ENCODE measurements around the gene IWS1.
A peak's percentile ranks its signal among the peaks of the same experiment; 100 is the strongest.
"Not testable (repeated sequence)": the region's sequence is repeated elsewhere in the genome, so short reads cannot be mapped to it uniquely, and the experiment has no call there.

The IWS1 gene

DNA sequence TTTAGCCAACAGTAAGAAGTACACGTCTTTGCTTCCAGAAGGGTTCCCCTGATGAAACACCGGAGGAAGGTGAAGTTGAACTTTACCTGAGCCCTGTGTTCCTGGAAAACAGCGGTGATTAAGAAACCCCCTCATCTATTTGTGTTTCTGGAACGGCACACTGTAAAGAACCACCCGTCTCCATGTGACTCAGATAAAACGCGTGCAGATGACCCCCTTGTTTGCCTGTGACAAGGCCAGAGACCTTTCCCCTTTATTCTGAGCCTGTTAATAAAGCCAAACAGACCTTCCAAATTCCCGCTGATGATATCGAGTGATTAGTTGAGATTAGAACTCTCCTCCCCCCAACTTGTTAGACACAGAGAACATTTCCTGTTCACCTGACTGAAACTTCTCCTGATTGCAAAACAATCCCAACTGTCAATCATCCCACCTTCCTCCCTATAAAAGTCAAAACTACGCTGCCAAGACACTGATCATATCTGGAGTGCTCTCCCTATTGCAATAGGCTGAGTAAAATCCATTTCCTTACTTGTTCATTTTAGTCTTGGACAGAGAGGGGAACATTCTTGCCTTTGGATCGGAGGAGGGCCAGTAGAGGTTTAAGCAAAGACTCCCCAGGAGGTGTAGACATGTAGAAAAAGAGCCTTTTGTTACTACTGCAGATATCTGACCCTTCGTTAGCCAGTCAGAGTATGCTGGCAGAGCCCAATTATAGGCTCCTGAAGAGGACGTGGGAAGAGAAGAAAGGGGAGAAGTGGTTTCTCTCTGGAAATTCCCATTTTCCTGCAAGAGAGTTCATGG lies 914 bp upstream of the IWS1 start:
- DNase-seq = no peak

DNA sequence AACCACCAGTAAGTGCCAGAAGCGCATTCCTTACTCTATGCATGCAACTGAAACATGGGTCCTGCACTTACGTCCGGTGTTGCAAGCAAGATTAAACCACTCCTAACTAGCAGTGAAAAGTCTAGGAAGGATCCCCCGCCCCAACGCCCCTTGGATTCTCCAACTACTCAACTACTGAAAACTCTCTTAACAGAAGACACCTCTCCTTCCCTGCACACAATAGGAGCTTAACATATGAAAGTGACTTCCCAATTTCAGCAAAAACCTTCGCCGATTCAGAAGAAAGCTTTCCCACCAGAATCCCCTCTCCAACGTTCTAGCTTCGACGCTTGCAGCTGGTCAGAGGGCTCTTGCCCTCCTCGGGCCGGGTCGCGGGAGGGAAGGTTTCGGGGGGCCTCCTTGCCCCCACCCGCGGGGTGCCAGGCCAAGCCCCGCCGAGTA lies 578 bp downstream of the IWS1 start:
- DNase-seq = peak; percentile 6

DNA sequence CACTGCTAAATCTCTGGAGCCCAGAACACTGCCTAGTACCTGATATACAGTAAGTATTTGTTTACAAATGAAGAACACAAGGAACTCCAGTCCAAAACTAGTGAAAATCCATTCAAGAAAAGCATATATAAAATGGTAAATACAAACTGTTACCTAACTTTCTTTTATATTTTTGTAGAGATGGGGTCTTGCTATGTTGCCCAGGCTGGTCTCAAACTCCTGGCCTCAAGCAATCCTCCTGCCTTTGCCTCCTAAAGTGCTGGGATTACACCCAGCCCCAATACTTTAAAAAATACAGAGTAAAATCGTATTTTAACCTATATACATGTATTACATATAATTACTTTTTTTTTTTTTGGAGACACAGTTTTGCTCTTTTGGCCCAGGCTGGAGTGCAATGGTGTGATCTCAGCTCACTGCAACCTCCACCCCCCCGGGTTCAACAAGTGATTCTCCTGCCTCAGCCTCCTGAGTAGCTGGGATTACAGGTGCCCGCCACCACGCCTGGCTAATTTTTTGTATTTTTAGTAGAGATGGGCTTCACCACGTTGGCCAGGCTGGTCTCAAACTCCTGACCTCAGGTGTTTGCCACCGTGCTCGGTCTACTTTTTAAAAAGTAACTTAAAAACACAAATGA lies 2.0 kb downstream of the IWS1 start:
- not testable (repeated sequence) for DNase-seq

- no peak for DNase-seq
These were observed 2.9 kb downstream of the IWS1 start for GRCh38 chr2:127523269-127523939.

DNA sequence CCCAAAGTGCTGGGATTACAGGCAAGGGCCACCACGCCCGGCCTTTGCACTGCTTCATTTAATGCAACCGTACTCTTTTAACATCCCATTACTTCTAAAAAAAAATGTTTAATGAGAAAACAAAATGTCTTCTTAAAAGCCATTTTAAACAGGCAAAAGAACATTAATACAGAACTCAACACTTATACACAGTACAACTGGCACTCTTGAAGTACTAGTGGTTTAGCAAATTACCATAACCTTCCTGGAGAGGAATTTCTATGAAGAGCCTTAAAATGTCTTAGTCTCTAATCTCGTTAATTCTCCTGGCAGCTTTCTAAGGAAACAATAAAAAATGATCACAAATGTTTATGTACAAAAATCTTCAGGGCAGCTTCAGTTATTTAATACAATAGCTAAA lies 5.9 kb downstream of the IWS1 start:
- DNase-seq = no peak

DNA sequence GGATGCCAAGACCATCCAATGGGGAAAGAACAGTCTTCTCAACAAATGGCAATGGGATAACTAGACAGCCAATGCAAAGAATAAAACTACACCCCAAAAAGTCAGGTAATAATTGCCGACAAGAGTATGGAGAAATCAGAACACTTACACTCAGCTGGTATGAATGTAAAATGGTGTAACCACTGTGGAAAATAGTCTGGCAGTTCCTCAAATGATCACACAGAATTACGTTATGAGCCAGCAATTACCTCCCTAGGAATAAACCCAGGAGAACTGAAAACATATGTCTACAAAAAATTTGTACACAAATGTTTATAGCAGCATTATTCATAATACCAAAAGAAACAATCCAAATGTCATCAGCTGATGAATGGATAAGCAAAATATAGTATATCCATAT lies 8.8 kb downstream of the IWS1 start:
- DNase-seq = no peak

- no peak for DNase-seq
These were observed 10.1 kb downstream of the IWS1 start for GRCh38 chr2:127516041-127516762.

- no peak for DNase-seq
These were observed 10.8 kb downstream of the IWS1 start for GRCh38 chr2:127515383-127515915.

GRCh38 chr2:127514485-127514884 lies 11.8 kb downstream of the IWS1 start:
- DNase-seq = no peak

DNA sequence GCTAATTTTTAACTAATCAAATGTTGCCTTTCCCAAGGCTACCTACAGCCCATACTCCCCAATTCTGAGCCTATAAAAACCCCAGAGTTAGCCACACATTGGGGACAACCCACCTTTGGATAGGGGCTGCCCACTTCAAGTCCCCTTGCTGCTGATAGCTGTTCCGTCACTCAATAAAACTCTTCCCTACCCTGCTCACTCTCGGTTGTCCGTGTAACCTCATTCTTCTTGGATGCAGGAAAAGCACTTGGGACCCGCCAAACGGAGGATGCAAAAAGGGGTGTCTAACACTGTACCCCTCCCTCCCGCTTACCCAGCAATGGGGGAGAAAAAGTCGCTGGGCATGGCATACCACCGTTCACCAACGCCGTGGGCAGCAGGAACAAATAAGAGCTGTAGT lies 12.2 kb downstream of the IWS1 start:
- no peak for DNase-seq

GRCh38 chr2:127512362-127512761 lies 13.9 kb downstream of the IWS1 start:
- DNase-seq = no peak

GRCh38 chr2:127511917-127512316 lies 14.4 kb downstream of the IWS1 start:
- DNase-seq = no peak

- DNase-seq = no peak
These were observed 15.1 kb downstream of the IWS1 start for GRCh38 chr2:127511090-127511695.

DNA sequence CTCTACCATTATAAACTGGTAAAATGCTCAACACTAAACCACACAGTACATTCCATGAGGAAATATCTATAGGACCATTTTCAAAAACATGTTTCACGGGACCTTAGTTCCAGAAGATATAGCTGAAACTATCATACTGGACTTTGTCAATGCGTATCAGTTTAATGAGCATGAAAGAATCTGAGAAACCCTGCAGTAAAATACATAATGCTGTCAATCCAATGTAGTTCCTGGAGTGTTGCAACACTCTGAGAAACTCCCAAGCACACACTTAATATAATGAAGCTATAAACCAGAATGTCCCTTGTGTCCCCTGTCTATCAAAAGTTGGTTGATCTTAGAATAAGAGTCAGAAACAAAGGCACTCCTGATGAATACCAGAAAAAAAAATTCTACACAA lies 16.2 kb downstream of the IWS1 start:
- DNase-seq = no peak

- DNase-seq = peak; percentile 26
These were observed 17.7 kb downstream of the IWS1 start for GRCh38 chr2:127508631-127509034.

- DNase-seq = no peak
These were observed 18.2 kb downstream of the IWS1 start for GRCh38 chr2:127508023-127508630.

DNA sequence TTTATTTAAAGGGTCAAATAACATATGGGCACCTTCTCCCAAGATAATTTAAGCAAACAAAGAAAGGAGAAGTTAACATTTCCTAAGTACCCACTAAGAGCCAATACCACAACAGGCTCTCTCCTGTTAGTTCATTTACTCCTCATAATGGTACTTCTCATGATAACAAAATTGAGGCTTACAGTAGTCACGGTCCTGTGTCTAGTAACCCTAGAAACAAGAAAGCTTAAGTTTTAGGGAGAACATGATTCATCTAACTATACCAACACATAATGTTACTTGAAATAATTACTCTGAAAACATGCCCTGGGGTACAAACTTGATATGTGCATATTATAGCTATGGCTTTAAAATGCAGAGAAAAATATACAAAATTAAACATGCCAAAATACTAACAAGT lies 19.8 kb downstream of the IWS1 start:
- DNase-seq = no peak

- no peak for DNase-seq
These were observed 21.5 kb downstream of the IWS1 start for GRCh38 chr2:127504552-127505430.

DNA sequence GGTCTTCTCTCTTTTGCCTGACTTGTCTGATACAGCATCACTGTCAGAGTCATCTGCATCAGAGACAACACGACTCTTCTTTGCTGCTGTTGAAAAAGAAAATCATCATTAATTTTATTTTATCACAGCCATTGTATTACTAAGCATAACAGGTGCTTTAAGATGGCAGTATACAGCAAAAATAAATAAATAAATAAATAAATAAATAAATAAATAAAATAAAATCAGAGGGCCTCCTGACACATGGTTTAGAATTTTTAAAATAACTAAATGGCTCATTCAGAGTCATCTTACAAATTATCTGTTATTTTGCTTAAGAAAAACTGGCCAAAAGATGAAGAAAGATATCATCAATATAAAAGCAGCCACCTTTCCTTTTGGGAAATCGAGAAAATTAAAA lies 22.8 kb downstream of the IWS1 start:
- no peak for DNase-seq

DNA sequence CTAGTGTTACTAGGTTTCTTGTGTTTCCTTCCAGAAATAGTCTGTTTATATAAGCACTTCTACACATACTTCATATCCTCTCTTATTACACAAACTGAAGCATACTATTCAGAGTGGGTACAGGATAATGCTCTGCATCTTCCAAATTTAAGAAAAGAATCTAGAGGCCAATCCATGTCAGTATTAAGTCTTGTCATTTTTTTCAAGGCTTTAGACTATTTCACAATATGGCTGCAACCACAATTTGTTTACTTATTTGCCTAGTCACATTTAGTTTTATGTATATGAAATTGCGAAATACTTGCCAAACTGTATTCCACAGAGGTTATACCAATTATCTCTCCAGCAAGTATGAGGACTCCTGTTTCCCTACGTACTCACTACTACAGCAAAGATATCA lies 27.9 kb downstream of the IWS1 start:
- no peak for DNase-seq

DNA sequence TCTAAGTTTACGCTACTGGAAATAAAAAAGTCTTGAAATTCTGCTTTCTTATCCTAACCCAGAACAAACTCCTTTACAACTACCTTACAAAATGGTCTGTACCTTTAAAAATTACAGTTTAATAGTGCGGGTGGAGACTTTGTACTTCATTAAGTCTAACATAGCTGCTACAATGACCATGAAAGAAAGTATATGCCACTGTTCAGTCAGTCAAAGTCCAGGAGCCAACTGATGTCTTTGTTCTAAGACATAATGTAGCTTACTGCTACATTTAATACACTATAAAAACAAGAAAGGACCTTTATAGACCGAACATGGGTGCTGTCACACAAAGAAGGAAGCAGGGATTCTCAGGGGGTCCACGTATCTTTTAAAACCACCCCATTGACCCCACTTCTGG lies 36.0 kb downstream of the IWS1 start:
- DNase-seq = no peak

All from NCI-H1092 treated with DMSO at 0.1 percent for 48 hours (cell line).